ENCODE results near the gene PGBD5. TPM values are rescaled to one million over a fixed set of nuclear protein-coding genes. Genes with fewer than 3 reads are reported as not detected.
"Not testable (repeated sequence)": the region's sequence is repeated elsewhere in the genome, so short reads cannot be mapped to it uniquely, and the experiment has no call there.

Gene PGBD5
- total RNA-seq, 1 donor from 2014 or later, result not detected

DNA sequence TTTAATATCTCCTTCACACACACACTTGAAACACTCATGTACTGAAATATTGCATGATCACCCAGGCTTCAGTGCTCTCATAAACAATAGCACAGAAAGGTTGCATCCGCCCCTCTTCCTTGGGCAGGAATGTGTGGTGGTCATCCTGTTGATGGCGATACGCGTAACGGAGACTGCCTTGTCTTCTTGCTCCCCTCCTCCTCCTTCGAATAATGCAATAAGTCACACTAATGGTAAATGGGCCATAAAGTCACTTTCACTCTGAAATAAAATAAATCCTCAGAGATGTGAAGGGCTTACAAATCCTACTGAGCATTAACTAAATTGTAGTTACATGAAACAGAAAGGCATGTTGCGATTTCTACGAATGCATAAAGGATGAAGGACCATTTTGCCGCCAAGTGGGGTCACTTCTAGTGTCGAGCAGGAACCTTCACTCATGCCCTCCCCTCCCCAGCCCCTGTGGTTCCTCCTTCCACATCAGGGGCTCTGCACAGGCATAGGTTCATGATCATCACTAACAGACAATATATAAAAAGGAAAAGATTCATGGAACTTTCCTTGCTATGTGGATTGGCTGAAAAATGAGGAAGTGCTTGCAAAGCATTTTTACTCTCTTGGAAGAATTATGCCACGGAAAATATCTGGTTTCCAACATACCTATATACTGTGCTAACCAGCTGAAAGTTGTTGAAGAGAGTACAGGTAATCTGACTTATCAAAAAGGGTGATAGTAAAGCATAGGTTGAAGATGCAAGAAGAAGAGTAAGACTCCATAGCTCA lies 1.2 kb upstream of the PGBD5 start:
- intact Hi-C loops (cut with micrococcal nuclease), result loop anchor here (5.0 kb wide), 1 partner anchor 800 kb away; the partner anchor contains the start of genes TAF5L and URB2

DNA sequence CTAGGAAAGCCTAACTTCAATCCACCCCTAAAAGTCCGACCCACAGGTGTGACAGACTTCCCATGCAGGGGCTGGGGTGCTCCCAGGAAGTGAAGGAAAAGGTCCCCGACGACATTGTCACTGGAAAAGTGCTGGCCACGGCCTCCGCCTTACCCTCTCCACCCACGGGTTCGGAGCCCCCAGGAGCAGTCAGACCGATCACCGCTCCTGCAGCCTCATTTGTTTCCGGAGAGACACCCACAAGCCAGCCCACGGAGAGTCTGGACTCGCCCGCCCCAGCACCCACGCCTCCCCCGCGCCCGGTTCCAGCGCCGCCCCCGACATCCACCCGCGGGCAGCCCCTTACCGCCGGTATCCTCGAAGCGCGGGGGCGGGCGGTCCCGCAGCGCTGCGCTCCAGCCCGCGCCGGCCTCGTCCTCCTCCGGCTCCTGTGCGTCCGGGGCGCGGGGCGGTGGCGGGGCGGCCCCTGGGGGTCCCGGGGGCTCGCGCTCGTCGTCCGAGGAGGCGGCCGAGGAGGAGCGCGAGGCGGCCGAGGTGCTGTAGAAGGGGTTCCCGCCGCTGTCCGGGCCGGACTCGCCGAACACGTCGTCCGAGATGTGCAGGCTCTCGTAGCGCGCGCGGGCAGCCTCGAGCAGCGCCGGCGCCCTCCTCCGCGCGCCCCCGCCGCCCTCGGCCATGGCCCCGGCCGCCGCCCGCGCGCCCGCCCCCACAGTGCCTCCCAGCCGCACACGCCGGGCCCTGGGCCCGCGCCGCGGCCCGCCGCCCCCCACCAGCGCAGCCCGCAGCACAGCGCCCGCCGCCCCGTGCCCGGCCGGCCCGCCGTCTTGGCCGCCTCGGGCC lies 660 bp downstream of the PGBD5 start:
- intact Hi-C loops (cut with micrococcal nuclease), result loop anchor here (5.0 kb wide), 1 partner anchor 798 kb away; the partner anchor contains the start of genes TAF5L and URB2

DNA sequence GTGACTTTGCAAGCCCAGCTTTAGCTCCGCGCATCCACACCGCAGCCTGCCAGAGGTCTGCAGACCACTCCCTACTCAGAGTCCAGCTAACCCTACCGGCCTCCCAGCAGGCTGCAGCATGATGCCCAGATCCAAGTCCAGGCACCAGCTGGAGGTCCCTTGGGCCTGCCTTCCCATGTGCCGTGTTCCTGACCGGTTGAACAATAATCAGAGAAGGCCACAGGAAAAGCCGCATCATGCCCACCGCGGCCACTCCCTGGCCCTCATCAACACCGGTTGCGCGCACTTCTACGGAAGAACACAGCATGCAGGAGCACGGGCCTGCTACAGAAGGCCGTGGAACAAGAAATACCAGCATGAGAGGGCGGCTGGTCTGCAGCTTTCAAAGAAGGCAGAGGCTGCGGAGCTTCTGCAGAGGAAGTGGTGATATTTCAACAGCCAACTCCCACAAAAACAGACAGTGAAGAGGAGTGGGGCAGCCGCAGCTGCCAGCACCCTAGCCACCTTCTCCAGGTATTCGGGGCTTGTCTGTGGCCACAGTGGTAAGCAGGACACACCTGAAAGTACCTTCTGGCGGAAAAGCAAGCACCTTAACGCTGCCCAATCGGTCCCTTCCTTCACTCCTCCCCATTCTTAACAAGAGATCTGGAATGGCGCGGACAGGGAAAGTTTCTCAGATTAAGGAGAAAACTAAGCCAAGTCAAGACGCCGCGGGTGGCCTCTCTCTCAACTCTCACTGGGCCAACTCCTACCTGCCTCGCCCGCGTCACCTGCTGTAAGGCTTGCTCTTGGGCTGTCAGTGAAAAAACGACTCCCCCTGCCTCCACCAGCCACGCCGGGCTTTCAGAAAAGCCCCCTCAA lies 1.5 kb downstream of the PGBD5 start:
- intact Hi-C loops (cut with micrococcal nuclease), result loop anchor here (5.0 kb wide), 1 partner anchor 797 kb away; the partner anchor contains the start of genes TAF5L and URB2

DNA sequence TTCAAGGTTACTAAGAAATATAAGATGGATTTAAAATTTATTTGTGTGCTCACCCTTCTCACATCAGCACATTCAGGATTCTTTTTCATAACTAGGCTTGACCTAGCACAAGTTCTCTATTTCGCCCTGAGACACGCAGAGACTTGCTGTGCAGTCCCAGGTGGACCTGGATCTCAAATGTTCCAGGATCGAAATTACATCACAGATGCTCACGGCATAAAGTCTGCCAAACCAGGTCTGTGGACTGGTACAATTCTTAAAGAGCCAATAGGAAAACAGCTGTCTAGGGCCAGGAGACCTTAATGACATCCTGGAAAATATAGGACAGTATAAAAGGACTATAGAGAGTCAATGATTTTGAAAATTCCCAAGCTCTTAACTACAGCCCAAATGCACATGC lies 2.2 kb downstream of the PGBD5 start:
- intact Hi-C loops (cut with micrococcal nuclease), result no loop called here

DNA sequence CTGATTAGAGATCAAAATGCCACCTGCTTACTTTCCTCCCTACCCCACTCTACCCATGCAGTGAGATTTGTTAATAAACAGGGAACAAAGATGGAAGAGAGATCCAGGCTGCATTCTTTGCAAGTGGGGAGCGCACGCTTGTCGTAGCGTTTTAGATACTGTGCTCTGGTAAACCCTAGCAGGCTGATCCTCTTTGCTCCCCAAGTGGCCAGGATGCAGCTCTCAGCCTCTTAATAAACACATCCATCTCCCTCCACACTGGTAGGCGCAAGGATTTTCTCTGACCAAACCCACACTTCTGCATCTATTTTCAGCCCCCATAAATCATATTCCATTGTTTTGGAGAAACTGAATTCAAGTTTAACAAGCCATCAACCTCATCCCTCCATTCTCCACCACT lies 2.9 kb downstream of the PGBD5 start:
- intact Hi-C loops (cut with micrococcal nuclease), result no loop called here

DNA sequence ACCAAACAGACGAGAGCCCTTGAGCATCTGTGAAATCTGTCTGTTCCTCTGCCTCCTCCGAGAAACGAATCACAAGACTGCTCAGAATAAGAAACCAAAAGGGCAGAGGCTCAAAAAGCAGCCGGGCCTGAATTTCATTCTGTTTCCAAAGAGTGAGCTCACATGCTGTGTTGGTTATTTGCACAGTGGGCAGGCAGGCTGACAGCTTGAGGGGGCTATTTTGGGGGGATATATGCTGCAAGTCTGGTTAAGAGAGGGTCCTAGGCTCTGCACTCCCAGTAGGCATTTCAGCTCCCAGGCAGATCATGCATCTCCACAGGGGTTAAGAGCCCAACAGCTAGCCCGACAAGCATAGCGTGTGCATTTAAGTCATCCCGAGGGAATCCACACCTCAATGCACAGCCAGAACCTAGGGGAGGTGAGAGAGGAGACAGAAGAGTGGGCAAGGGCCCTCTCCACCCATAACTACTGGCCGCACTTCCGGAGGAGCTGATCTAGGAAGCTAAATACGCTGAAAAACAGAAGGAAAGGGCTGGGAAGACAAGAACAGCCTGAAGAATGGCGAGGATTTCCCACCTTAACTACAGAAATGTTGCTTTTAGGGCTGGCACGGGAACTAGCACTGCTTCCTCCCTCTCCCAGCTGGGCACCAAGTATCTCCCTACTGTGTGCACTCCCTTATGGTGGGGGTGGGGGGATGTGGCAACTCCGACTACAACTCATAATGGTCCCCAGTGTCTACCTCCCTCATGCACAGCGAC lies 3.7 kb downstream of the PGBD5 start:
- intact Hi-C loops (cut with micrococcal nuclease), result no loop called here

DNA sequence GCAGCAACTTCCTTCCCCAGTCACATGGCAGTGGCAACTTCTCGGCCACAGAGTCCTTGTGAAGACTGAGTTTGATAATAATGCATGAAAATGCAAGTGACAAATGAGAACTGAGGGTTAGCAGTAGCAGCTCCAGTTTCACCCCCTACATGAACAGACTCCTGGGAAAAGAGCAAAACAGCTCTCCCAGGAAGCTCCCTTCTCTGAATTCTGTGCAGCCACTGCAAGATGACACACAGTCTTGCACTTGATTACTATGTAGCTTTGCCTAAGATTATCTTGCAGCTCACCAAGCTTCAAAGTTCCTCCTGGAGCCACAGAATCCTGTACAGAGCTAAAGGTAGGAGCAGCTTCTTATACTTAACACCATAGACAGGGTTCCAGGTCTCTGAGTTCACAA lies 4.7 kb downstream of the PGBD5 start:
- intact Hi-C loops (cut with micrococcal nuclease), result no loop called here

DNA sequence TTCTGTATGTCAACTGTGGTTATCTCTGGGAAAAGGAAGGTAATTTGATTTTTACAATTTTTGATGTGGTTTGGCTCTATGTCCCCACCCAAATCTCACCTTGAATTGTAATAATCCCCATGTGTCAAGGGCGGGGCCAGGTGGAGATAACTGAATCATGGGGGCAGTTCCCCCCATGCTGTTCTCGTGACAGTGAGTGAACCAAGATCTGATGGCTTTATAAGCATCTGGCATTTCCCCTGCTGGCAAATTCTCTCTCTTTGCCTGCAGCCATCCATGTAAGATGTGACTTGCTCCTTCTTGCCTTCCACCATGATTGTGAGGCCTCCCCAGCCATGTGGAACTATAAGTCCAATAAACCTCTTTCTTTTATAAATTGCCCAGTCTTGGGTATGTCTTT lies 5.8 kb downstream of the PGBD5 start:
- intact Hi-C loops (cut with micrococcal nuclease), result not testable (repeated sequence)

DNA sequence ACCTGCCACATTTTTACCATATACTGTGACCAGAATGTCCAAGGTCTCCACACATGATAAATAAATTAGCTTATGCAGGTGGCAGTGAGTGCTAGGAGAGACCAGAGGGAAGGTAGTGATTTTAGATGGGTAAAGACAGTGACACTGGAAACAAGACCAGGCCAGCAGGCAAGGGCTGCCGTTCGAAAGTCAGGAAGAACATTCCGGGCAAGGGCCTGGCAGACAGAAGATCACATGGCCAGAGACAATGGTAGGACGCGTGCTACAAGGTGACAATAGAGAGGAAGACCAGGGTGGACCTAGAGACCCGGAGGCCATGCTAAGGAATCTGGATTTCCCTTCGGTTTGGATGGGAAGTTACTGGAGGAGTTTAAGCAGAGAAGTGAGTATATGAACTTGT lies 9.7 kb downstream of the PGBD5 start:
- intact Hi-C loops (cut with micrococcal nuclease), result no loop called here

DNA sequence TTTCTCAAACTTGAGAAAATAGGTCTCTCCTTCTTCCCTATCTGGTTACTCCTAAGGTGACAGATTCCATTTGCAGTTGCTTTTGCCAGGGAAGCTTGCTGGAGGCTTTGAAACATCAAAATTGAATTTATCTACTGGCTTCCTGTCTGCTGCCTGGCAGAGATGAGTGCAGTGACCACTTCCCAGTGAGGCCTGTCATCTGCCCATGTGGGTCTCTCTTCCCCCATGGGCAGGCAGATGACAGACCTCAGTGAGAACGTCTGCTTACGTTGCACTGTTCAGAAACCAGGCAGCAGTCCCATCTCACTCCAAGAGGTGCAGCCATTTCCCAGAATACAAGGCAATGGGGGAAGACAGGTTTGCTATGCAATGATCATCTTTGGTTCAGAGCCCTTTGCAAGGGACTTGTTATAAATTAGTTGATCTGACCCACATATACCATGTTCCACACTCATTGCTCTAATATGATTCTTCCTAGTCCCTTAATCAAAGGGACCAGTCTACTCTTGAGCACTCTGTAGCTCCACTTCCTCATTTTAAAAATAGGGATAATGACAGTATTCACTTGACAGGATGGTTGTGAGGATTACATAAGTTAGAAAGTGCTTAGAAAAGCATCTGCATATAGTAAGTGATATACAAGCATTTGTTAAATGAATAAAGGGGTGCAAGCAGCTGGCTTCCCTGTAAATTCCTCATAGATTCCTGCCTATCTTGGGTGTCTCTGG lies 10.6 kb downstream of the PGBD5 start:
- intact Hi-C loops (cut with micrococcal nuclease), result no loop called here

DNA sequence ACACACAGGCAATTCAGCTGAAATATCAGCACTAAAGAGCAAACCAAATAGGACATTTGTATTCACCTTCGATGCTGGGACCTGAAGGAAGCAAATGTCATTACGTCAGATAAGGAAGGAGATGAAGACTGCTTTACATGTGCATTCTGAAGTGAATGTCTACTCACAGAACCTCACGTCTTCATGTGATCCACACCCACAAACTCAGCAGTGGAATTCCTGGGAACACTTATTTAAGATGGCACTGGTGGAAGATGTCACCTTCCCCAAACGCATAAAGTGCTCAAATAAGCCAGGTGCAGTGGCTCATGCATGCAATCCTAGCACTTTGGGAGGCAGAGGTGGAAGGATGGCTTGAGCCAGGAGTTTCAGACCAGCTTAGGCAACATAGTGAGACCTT lies 11.4 kb downstream of the PGBD5 start:
- intact Hi-C loops (cut with micrococcal nuclease), result no loop called here

DNA sequence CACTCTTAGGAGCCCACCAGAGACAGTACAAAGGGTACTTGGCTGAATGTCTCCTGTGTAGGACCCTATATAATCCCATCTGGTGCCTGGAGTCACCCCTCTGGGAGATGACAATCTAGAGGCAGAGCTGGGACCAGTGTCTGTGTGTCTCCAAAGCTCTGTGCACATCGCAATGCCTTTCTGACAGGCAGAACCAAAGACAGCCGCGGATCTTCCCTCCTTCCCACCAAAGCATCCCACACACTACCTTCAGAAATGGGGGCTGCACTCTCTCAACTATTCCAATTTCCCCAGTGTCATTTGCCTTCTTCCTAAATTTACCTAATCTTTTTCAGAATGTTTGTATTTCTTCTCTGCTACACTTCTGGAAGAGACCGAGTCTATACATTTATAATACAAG lies 12.0 kb downstream of the PGBD5 start:
- intact Hi-C loops (cut with micrococcal nuclease), result no loop called here

DNA sequence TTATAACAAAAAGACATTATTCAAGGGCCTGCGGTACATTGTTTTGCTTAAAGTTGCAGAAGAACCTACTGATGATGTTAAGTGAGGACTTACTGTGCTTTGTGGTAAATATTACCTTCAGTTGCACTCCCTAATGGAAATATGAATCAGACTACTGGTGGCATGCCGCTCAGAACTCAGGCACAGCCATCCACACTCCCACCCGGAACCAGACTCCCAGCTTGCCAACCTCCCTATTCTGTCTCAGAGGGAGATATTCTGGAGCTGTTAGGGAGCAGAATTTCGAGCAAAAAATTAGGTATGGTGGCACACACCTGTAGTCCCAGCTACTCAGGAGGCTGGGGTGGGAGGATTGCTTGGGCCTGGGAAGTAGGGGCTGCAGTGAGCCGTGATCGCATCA lies 13.1 kb downstream of the PGBD5 start:
- intact Hi-C loops (cut with micrococcal nuclease), result no loop called here

DNA sequence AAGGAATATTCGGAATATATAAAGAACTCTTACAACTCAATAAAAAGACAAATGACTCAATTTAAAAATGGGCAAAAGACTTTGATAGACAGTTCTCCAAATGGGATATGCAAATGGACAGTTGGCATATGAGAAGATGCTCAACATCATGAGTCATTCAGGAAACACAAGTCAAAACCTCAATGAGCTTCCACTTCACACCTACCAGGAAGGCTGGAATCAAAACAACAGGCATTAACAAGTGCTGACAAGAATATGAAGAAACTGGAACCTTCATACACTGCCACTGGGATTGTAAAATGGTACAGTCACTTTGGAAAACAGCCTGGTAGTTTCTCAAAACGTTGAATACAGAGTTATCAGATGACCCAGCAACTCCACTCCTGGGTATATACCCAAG lies 17.2 kb downstream of the PGBD5 start:
- intact Hi-C loops (cut with micrococcal nuclease), result no loop called here

DNA sequence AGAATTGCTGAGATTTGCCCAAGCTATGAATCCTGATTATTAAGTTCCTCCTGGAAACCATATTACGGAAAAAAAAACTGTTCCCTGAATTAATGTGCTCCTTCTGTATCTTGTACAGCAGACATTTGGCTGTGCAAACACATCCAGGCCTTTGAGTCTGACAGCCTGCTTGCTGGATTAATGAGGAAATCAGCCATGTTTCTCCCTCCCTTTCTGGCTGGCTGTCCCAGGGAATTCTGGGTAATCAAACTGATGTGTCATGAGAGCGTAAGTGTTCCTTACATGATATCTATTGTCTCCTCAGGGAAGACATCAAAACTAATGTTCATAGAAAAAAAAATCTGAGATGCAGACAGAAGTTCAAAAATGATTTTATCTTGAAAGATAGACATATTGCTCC lies 18.8 kb downstream of the PGBD5 start:
- intact Hi-C loops (cut with micrococcal nuclease), result no loop called here

DNA sequence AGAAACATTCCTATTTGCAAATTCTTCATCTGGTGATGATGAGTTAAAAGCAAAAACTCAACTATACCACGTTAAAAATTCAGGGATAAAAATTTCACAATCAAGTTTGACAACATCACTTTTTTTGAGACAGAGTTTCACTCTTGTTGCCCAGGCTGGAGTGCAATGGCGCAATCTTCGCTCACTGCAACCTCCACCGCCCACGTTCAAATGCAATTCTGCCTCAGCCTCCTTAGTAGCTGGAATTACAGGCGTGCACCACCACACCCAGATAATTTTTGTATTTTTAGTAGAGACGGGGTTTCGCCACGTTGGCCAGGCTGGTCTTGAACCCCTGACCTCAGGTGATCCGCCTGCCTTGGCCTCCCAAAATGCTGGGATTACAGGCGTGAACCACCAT lies 19.4 kb downstream of the PGBD5 start:
- intact Hi-C loops (cut with micrococcal nuclease), result not testable (repeated sequence)

DNA sequence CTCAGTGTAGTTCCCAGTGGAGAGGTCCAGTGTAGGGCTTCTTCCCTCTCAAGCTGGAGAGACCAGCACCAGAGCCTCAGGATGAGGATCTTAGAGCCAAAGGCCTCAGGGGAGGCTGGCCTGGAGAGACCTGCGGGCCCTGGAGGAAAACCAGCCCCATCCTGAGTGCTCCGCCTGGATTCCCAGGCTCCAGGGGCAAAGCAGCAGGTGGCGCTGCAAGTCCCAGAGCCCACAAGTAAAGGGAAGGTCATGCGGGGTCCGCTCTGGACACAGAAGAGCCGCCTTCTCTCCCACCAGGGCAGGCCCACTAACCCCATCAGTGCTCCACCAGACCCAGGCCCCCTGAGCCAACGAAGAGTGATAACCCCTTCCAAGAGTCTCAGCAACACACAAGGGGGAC lies 22.7 kb downstream of the PGBD5 start:
- intact Hi-C loops (cut with micrococcal nuclease), result no loop called here

DNA sequence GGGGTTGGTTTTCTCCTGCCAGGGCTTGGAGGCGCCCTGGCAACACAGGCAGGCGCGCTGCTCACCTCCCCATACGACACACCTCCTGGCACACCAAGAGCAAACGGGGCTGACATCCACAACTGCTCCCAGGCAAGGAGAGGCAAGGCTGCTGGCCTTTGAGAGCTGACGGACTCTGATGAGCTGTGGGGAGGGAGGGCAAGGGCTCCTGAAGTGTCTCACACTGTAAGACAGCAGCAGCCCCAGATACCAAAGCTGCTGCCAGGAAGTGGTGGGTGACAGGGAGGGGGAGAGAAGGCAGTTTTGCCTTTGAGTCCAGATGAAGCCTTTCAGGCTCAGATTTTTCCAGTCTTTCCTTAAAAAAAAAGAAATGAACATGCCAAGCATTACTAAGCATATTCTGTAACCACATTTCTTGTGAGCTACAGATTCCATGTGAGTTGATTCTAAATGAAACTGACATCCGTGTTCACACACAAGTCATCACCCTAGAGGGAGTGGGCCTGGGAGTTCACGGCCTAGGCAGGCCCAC lies 24.3 kb downstream of the PGBD5 start:
- intact Hi-C loops (cut with micrococcal nuclease), result no loop called here

DNA sequence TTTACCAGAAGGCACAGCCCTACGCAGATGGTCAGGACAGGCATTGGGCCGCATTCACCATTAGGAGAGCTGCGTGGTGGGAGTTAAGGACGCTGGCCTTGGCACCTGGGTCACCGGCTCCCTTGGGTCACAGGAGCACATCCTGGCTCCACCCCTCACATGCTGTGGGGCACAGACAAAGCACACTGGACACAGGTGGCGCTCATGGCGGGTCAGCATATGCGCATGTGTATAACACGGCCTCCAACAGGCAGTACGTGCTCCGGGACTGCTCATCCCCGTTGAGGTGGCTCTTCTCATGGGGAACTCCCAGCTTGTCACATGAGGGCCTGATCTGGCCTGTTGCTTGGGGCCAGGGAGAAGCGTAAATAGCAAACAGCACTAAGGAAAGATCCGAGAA lies 25.0 kb downstream of the PGBD5 start:
- intact Hi-C loops (cut with micrococcal nuclease), result no loop called here

DNA sequence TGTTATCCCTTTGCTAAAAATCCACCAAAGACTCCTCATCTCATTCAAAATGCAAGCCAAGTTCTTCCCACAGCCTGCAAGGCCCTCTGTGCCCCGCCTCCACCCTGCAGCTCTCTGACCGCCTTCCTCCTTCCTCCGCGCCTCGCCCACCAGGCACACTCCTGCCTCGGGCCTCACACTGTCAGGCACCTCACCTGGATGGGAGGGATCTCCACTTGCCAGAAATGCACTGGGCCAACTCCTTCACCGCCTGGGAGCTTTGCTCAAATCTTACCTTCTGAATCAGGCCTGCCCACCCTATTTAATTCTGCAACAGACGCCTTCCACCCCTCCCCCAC lies 26.2 kb downstream of the PGBD5 start:
- intact Hi-C loops (cut with micrococcal nuclease), result no loop called here

Measured in T-helper 2 cell treated with Interferon-gamma antibody and Interleukin-4, amounts not matched to agents 100 ng/mL and 5 ng/mL, for 36 hours (primary cell).